ENCODE measurements around the gene ALKBH8.
"Not testable (repeated sequence)": the region's sequence is repeated elsewhere in the genome, so short reads cannot be mapped to it uniquely, and the experiment has no call there.

The ALKBH8 gene

GRCh38 chr11:107577346-107577711 lies 11.8 kb upstream of the ALKBH8 start:
- no peak overlapping the region for H3K4me3 ChIP-seq (replicated peaks; ENCODE audit: low read depth, low read length)
- no peak for DNase-seq (ENCODE audit: extremely low read depth, low read depth)
- TF ChIP-seq, protein P1, sequence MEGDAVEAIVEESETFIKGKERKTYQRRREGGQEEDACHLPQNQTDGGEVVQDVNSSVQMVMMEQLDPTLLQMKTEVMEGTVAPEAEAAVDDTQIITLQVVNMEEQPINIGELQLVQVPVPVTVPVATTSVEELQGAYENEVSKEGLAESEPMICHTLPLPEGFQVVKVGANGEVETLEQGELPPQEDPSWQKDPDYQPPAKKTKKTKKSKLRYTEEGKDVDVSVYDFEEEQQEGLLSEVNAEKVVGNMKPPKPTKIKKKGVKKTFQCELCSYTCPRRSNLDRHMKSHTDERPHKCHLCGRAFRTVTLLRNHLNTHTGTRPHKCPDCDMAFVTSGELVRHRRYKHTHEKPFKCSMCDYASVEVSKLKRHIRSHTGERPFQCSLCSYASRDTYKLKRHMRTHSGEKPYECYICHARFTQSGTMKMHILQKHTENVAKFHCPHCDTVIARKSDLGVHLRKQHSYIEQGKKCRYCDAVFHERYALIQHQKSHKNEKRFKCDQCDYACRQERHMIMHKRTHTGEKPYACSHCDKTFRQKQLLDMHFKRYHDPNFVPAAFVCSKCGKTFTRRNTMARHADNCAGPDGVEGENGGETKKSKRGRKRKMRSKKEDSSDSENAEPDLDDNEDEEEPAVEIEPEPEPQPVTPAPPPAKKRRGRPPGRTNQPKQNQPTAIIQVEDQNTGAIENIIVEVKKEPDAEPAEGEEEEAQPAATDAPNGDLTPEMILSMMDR (IDR thresholded peaks at IDR 0.05; ENCODE audit: low read depth, low read length, missing control alignments), result no peak

DNA sequence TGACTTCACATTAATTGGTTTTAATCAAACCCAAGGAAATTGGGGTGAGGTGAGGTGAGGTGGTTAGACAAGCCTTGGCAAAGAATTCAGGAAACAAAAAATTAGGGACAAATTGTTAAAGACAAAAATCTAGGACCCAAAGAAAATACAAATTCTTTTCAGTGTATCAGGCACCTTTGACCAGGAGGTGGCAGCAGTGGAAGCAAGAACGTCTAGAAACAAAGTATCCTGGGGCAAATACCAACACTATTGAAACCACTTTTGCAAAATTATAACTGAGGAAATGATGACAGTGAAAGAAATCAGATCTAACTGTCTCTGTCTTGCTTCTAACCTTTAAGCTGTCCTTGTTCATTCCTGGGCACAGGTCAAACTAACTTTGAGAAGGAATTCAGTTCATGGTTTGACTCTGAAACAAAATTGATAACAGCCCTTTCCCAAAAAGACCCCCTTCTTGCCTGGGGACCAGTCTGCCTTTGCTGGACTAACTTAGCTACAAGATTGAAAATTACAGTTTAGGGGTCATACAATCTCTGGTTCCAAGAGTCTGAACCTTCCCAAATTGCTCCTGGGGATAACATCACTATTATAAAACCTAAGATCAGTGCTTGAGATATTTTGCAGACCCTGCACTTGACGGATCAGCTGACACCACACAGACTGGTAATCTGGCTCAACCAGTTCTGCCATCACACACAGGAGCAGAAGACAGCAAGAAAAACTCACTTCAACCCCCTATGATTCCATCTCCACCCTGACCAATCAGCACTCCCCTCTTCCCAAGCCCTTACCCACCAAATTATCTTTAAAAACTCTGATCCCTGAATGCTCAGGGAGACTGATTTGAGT lies 11.2 kb upstream of the ALKBH8 start:
- not testable (repeated sequence) for H3K4me3 ChIP-seq (replicated peaks; ENCODE audit: low read depth, low read length); DNase-seq (ENCODE audit: extremely low read depth, low read depth)
- TF ChIP-seq, protein P1 (IDR thresholded peaks at IDR 0.05; ENCODE audit: low read depth, low read length, missing control alignments), result peak; percentile 73

GRCh38 chr11:107573438-107573837 lies 7.9 kb upstream of the ALKBH8 start:
- TF ChIP-seq, protein P1 (IDR thresholded peaks at IDR 0.05; ENCODE audit: low read depth, low read length, missing control alignments), result no peak
- H3K4me3 ChIP-seq (replicated peaks; ENCODE audit: low read depth, low read length), result no peak overlapping the region
- no peak for DNase-seq (ENCODE audit: extremely low read depth, low read depth)

DNA sequence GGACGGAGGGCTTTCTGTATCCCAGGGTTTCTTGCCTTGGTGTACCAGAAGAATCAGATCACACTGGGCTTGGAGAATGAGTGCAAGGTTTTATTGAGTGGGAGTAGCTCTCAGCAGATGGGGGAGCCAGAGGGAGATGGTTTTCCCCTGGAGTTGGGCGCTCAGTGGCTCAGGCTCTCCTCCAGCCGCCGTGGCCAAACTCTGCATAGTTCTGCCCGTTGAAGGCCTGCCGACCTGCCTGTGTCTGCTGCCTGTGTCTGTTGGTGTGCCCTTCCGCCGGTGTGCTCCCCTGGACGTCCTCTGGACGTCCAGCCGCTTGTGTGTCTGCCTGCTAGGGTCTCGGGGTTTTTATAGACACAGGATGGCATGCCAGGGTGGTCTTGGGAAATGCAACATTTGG lies 4.5 kb upstream of the ALKBH8 start:
- no peak overlapping the region for H3K4me3 ChIP-seq (replicated peaks; ENCODE audit: low read depth, low read length)
- no peak for DNase-seq (ENCODE audit: extremely low read depth, low read depth)
- TF ChIP-seq, protein P1 (IDR thresholded peaks at IDR 0.05; ENCODE audit: low read depth, low read length, missing control alignments), result no peak

GRCh38 chr11:107567739-107568335 lies 2.3 kb upstream of the ALKBH8 start:
- H3K4me3 ChIP-seq (replicated peaks; ENCODE audit: low read depth, low read length), result no peak overlapping the region
- DNase-seq (ENCODE audit: extremely low read depth, low read depth), result no peak
- TF ChIP-seq, protein P1 (IDR thresholded peaks at IDR 0.05; ENCODE audit: low read depth, low read length, missing control alignments), result no peak

GRCh38 chr11:107566569-107566968 lies 1.0 kb upstream of the ALKBH8 start:
- TF ChIP-seq, protein P1 (IDR thresholded peaks at IDR 0.05; ENCODE audit: low read depth, low read length, missing control alignments), result no peak
- no peak for DNase-seq (ENCODE audit: extremely low read depth, low read depth)
- no peak overlapping the region for H3K4me3 ChIP-seq (replicated peaks; ENCODE audit: low read depth, low read length)

DNA sequence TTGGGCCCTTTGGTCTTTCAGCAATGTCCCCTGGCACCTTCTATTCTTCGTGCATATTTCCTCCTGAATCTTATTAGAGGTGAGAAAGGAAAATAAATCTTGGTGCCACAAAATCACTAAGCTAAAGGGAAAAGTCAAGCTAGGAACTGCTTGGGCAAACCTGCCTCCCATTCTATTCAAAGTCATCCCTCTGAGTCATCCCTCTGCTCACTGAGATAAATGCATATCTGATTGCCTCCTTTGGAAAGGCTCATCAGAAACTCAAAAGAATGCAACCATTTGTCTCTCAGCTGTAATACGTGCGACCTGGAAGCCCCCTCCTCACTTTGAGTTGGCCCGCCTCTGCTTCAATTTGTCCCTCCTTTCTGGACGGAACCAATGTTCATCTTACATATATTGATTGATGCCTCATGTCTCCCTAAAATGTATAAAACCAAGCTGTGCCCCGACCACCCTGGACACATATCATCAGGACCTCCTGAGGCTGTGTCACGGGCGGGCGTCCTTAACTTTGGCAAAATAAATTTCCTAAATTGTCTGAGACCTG lies 493 bp upstream of the ALKBH8 start:
- H3K4me3 ChIP-seq (replicated peaks; ENCODE audit: low read depth, low read length), result peak overlapping the region; percentile 64
- not testable (repeated sequence) for DNase-seq (ENCODE audit: extremely low read depth, low read depth)

Measured in HFF-Myc (cell line).